CD4-positive, alpha-beta T cell treated with Interleukin-6 at 100 ng/mL for 8 hours (primary cell): Measurements from ENCODE around the gene NADSYN1.

Experiments used
- DNase-seq: peaks from one replicate; pipeline ENCODE4 v3.0.0-alpha.2; 2020; ENCODE audit warnings: mixed read lengths, low spot score

NADSYN1 gene

GRCh38 chr11:71433648-71434450 is 19.2 kb upstream of the NADSYN1 start:
- no peak for DNase-seq

DNA sequence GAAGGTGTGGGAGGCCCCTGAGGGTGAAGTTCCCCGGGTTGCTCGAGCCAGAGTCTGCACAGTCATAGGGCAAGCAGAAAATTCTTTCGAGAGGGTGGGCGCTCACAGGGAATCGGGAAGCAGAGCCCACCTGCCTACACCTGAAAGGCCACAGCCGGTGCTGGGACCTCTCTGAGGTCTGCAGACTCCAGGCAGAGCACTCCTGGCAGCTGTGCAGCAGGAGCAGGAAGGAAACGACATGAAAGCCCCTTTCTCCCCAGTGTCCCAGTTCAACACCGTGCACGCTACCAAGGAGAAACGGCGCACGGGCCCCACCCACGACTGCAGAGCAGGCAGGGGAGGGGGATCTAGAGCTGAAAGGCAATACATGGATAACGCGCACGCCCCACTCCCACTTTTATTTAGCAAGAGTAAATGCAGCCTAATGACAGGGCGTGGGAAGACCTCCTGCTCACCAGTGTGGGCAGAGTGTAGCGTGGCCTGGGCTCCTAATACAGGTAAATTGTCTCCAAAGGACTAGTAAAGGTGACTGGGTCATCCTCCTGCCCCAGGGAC is 18.4 kb upstream of the NADSYN1 start:
- DNase-seq, result no peak

DNA sequence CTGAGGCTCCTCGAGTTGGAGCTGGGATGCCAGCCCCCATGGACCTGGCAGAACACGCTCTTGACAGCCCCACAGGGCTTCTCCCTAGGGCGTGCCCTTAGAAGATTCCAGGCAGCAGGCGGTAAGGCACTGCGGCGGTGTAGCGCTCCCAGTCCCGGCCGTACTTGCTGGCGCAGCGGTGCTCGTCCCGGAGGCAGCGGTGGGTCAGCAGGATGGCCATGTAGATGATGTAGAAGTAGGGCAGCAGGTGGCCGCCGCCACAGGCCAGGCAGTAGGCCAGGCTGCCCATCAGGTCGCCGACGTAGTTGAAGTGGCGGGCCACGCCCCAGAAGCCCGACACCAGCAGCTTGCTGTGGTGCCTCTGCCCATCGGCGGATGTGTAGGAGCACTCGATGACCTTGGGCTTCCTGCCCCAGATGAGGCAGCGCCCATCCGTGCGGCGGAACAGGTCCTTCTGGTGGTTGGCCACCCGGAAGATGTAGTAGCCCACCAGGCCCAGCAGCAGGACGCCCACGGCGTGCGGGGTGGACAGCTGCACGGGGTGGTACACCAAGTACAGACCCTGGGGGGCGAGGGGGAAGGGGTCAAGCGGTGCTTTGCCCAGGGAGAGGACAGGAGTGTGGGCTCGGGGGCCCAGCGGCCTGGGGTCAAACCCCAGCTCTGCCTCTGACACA is 17.6 kb upstream of the NADSYN1 start:
- no peak for DNase-seq

DNA sequence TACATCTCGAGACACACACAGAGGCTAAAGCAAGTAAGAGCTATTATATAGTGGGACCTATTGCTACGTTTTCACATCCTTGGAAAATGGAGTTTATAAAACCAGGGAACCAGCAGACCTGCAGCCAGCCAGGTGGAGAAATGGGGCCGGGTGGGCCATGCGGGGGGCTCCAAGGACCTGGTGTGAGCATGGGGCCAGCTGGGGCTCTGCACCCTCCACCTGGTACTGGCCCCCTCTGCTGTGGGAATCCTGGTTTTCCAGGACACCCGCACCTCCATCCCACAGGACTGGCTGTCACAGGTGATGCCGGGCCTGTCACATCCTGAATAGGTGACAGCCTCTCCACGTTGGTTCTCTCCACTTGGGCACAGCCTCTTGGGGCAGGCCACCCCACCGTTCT is 16.1 kb upstream of the NADSYN1 start:
- DNase-seq, result no peak

DNA sequence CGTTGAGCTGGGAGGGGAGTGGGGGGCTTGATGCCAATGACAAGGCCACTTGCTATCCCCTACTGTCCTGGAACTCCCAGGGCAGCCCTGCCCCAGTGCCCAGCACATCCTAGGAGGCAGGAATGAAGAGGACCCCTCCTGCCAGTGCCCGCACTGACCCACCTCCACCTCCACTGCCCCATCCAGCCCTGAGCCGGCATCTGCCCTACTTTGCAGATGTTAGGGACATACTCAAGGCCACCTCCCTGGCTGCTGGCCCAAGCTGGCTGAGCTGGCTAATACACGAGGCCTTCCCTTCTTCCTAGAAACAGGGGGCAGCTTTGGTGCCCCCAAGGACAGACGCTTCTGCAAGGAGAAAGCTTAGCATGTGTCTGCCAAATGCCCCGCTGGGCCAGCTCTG is 15.6 kb upstream of the NADSYN1 start:
- no peak for DNase-seq

DNA sequence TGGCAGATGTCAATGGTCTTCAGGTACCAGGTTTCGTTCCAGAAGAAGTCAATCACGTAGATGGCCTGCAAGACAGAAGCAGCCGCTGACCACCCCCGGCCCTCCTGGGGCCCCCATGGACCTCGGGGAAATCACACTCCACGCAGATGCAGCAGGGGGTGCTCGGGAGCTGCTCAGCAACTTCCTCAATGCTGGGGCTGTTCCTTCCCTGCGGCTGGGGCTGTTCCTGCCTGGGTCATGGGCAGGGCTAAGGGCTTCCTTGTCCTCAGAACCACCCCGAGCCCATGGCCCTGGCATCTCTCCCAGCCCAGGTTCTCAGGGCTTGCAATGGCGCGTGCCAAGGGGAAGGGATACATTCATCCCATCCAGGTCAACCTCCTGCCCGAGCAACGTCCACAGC is 15.1 kb upstream of the NADSYN1 start:
- DNase-seq, result no peak

GRCh38 chr11:71438650-71439049 is 14.4 kb upstream of the NADSYN1 start:
- no peak for DNase-seq

GRCh38 chr11:71440021-71440755 is 12.8 kb upstream of the NADSYN1 start:
- DNase-seq, result no peak

- no peak for DNase-seq
These were observed 11.8 kb upstream of the NADSYN1 start for GRCh38 chr11:71441251-71441650.

DNA sequence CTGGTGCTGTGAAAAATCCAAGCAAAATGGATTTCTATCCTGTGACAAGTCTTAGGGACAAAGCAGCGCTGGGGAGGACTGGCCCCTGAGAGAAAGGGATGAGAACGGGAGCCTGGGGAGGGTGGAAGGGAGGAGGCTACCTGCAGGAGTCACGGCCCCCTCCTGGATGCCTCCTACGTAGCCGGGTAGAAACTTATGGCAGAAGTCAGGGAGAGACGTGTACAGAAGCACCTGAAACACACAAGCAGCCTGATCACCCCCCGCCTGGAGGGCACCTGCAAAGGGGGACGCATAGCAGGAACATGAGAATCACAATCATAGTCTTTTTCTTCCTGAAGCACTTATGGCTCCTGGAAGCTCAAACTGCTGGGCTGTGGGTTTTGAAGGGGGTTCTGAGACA is 10.9 kb upstream of the NADSYN1 start:
- no peak for DNase-seq

- no peak for DNase-seq
These were observed 10.1 kb upstream of the NADSYN1 start for GRCh38 chr11:71442880-71443279.

GRCh38 chr11:71443736-71444445 is 9.1 kb upstream of the NADSYN1 start:
- no peak for DNase-seq

DNA sequence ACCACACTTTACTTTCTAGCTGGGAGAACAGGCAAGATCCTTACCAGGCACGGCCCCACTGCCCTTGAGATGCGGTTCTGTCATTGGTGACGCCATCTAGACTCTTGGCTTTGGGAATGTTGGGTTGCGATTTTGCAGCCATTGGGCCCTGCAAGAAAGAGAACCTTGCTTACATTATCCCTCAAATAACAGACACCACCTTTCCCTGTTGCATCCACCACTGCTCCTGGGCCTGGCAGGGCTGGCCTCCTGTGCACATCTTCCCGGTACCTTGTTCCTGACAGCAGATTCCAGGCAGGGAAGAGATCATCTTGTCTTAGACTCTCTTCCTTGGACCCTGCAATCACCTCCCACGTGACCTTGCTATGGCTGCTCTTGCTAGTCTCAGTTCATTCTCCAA is 8.2 kb upstream of the NADSYN1 start:
- no peak for DNase-seq

DNA sequence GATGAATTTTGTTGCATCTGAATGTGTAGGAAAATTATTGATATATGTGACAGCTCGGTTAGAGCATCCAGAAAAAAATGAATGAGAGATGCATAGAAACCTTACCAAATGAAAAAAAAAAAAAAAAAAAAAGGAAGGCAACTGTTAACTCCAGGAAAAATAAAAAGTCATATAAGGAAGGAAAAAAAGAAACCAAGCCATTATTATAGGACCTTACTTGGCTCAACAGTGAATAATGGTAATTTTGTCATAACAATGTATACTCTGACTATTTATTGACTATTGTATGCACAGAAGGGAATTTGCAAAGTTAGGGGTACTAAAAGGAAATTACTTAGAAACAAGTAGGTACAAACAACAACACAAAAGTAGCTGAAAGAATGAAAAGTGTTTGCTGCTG is 6.9 kb upstream of the NADSYN1 start:
- no peak for DNase-seq

- no peak for DNase-seq
These were observed 5.9 kb upstream of the NADSYN1 start for GRCh38 chr11:71446942-71447688.

GRCh38 chr11:71447791-71448256 is 5.2 kb upstream of the NADSYN1 start:
- DNase-seq, result no peak

- peak; percentile 91 for DNase-seq
These were observed 4.5 kb upstream of the NADSYN1 start, which contains the start of gene DHCR7 for GRCh38 chr11:71448257-71449171. Gene DHCR7 (minus strand): TSS chr11:71448393. CDS start chr11:71444952, 3,441 bp downstream.

- no peak for DNase-seq
These were observed 3.4 kb upstream of the NADSYN1 start for GRCh38 chr11:71449596-71449995.

DNA sequence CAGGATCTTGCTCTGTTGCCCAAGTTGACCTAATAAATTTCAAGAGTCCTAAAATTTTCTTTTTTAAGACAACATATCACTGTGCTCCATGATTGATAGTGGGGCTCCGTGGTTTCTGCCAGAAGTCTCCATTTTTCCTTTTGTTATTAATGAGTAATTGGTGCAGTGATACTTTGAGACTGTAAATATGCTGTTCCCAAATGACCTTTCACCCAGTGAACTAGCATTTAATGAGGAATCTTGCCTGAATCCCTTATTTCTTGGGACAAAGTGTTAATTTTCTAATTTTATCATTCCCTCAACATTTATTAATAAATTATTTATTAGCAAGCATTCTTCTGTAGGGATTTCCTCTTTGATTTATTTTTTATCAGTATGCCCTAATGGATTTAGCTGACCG is 2.5 kb upstream of the NADSYN1 start:
- no peak for DNase-seq

DNA sequence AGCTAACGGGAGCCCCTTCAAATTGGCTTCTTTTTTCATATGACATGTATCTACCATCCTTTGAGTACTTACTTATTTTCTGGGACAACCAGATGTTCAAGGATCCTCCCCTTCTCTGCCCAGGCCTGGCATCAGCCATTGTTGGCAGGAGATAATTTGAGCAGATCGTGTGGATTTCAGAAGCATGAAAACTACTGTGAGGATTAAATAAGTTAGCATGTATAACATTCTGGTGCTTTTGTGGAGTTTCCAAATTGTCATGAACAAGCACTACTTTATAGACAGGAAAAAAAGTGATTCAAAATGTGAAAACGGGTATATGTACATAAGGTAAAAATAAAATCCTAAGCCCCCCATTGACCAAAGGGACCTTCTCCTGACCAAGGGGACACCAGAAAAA is 2.1 kb upstream of the NADSYN1 start:
- no peak for DNase-seq
